Chondrocyte (in vitro differentiated cells): Measurements from ENCODE around the gene ITGB3. TPM values are rescaled to one million over a fixed set of nuclear protein-coding genes. Genes with fewer than 3 reads are reported as not detected.

Source experiments
- DNase-seq: peaks from one replicate; pipeline ENCODE4 v3.0.0; 2021; ENCODE audit warnings: mixed read lengths, low spot score
- H3K27ac Mint-ChIP-seq: one replicate; pipeline ENCODE4 v1.8.0; 2021; ENCODE audit warnings: mild to moderate bottlenecking, moderate library complexity, mixed read lengths; ENCODE audit not compliant: unreplicated experiment
- H3K27me3 Mint-ChIP-seq: 2 replicates; pipeline ENCODE4 v1.8.0; 2021; ENCODE audit warnings: low read depth, mixed read lengths
- H3K36me3 Mint-ChIP-seq: 2 replicates; pipeline ENCODE4 v1.8.0; 2021; ENCODE audit warnings: low read depth, mixed read lengths
- H3K4me1 Mint-ChIP-seq: 2 replicates; pipeline ENCODE4 v1.8.0; 2021; ENCODE audit warnings: low read depth, mild to moderate bottlenecking, mixed read lengths
- H3K4me3 Mint-ChIP-seq: one replicate; pipeline ENCODE4 v1.8.0; 2021; ENCODE audit warnings: mild to moderate bottlenecking, moderate library complexity, mixed read lengths; ENCODE audit not compliant: unreplicated experiment
- H3K9me3 Mint-ChIP-seq: 2 replicates; pipeline ENCODE4 v1.8.0; 2021; ENCODE audit warnings: low read depth, mixed read lengths
- total RNA-seq: library from RNA; stranded (reverse); gene quantifications from 3 replicates; pipeline ENCODE4 v1.2.1, GENCODE V29; 2021
- TF ChIP-seq, protein P1 (sequence below): fragments of 200-600 bp; sonication (generic); IDR thresholded peaks from 2 replicates; pipeline ENCODE4 v1.5.0; 2021; ENCODE audit warnings: antibody characterized with exemption, mild to moderate bottlenecking, moderate library complexity

The ITGB3 gene
- total RNA-seq, 1 donor from 2014 or later: 10.5 TPM

DNA sequence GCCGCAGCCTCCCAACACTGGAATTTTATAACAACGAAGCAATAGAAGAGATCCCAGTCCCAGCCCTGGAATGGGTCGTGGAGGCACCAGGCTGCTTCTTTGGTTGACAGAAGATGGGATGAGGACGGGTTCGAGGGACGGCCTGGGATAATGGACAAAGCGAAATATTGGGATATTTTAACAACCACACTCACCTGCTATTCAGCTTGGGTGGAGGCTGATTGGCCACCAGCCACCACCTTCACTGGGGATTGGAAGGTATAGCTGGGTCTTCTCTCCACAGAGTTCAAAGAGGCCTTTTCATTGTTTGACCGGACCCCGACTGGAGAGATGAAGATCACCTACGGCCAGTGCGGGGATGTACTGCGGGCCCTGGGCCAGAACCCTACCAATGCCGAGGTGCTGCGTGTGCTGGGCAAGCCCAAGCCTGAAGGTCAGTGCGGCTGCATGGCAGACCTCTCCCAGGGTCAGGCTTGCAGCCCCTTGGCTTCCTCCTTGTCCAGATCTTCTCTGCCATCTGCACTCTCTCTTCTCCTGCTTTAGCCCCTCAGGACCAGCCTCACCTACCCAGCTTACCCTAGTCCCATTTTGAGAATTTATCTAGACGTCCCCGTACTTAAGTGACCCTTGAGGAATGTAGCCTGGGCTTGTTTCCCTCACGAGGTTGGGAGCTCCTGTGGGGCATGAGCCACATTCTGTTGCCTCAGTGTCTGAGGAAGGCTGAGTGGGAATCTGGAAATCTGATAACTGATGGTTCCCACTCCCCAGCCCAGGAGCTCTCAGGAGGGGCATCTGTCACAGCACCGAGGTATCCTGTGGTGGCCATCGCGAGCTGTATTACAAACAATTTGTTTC is 33.8 kb upstream of the ITGB3 start:
- peaks cover 5% of the 10 kb centered on the region for H3K9me3 Mint-ChIP-seq
- no peak overlapping the region for H3K4me3 Mint-ChIP-seq
- no peak for DNase-seq

DNA sequence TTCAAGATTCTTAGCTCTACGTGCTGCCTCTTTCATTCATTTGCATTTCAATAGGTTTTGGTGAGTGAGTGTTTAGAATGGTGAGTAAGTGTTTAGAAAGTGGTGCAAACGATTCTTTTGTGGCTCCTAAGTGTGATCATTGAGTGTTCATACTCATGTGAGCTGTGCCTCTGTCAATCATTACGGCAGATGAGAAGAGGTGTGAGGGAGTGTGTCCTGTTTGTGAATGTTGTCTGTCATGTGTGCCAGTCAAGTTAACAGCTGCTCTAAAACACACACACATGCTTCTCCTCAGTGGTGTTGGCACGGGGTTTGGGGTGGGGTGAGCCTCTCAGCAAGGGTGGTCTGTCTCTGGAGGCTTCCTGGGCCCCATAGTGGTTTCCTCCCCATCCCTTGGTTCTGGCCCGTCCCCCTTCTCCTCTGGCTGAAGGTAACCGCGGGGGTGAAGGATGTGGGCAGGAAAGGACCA is 33.1 kb upstream of the ITGB3 start:
- DNase-seq: no peak
- peaks cover 23% of the 10 kb centered on the region for H3K4me1 Mint-ChIP-seq
- H3K27me3 Mint-ChIP-seq: no peaks in the 10 kb centered on the region
- no peaks in the 10 kb centered on the region for H3K36me3 Mint-ChIP-seq
- no peak overlapping the region for H3K27ac Mint-ChIP-seq
- peaks cover 5% of the 10 kb centered on the region for H3K9me3 Mint-ChIP-seq
- no peak overlapping the region for H3K4me3 Mint-ChIP-seq
- TF ChIP-seq, protein P1, sequence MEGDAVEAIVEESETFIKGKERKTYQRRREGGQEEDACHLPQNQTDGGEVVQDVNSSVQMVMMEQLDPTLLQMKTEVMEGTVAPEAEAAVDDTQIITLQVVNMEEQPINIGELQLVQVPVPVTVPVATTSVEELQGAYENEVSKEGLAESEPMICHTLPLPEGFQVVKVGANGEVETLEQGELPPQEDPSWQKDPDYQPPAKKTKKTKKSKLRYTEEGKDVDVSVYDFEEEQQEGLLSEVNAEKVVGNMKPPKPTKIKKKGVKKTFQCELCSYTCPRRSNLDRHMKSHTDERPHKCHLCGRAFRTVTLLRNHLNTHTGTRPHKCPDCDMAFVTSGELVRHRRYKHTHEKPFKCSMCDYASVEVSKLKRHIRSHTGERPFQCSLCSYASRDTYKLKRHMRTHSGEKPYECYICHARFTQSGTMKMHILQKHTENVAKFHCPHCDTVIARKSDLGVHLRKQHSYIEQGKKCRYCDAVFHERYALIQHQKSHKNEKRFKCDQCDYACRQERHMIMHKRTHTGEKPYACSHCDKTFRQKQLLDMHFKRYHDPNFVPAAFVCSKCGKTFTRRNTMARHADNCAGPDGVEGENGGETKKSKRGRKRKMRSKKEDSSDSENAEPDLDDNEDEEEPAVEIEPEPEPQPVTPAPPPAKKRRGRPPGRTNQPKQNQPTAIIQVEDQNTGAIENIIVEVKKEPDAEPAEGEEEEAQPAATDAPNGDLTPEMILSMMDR: no peak

More for the DNA sequence above, 33.8 kb upstream of the ITGB3 start:
- Mint-ChIP-seq H3K36me3 (no peaks in the 10 kb centered on the region), H3K4me1 (peaks cover 15% of the 10 kb centered on the region), H3K27me3 (no peaks in the 10 kb centered on the region), H3K27ac (no peak overlapping the region)
- TF ChIP-seq, protein P1: no peak

DNA sequence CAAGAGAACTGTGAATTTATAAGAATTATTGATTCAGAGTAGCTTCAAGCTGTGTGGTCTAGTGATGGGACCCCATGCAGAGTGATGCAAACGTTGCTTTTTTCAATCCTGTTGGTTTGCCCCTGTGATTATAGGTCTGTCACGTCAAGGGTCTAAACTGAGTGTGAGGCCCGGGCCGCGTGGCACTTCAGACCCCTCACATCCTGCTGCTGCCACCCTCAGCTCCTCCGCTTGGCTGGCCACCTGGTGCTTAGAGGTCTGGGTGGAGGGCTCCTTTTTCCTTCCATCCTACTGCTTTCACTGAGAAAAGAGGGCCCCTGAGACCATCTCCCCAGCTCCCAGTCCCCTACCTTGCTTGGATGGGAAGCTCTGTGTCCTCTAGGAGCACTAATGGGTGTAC is 32.5 kb upstream of the ITGB3 start:
- TF ChIP-seq, protein P1: no peak
- no peak overlapping the region for H3K27ac Mint-ChIP-seq
- H3K36me3 Mint-ChIP-seq: no peaks in the 10 kb centered on the region
- peaks cover 28% of the 10 kb centered on the region for H3K4me1 Mint-ChIP-seq
- H3K27me3 Mint-ChIP-seq: no peaks in the 10 kb centered on the region
- peaks cover 5% of the 10 kb centered on the region for H3K9me3 Mint-ChIP-seq
- no peak for DNase-seq
- no peak overlapping the region for H3K4me3 Mint-ChIP-seq

DNA sequence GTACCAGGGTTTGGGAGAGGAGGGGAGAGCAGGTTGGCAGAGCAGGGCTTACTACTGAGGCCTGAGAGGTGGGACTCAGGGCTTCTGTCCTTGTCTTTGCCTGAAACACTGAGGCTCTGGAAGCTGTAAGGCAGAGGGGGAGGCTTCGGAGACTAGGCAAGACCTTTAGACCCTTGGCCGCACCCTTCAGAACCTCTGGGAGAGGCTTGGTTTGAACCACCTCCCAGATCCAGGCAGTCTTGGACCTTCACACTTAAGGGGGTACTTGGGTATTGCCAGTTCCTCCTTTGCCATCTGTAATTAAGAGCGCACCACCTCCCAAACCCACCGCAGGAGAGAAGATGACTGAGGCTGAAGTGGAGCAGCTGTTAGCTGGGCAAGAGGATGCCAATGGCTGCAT is 31.6 kb upstream of the ITGB3 start:
- Mint-ChIP-seq H3K27me3 (no peaks in the 10 kb centered on the region), H3K36me3 (no peaks in the 10 kb centered on the region), H3K27ac (no peak overlapping the region), H3K9me3 (peaks cover 5% of the 10 kb centered on the region), H3K4me1 (peaks cover 31% of the 10 kb centered on the region), H3K4me3 (no peak overlapping the region)
- TF ChIP-seq, protein P1: no peak
- no peak for DNase-seq

DNA sequence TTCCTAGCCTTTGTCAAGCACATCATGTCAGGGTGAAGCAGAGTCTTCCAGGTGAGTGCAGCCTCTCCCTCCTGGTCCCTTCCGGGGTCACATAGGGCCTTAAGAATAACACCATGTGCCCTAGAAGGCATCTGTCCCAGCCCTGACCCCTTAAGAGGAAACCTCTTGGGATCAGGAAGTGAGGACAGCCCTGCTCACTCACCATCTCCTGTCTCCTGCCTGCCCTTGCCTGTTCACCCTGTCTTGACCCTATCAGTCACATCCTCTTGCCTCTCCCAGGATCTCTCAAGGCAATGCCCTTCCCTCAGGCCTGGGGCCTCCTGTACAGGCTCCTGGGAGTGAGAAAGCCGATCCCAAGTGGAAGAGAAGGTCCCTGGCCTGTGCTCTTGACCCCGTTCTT is 30.6 kb upstream of the ITGB3 start:
- Mint-ChIP-seq H3K4me1 (peaks cover 36% of the 10 kb centered on the region), H3K36me3 (no peaks in the 10 kb centered on the region), H3K27ac (no peak overlapping the region), H3K4me3 (no peak overlapping the region), H3K9me3 (peaks cover 5% of the 10 kb centered on the region), H3K27me3 (no peaks in the 10 kb centered on the region)
- TF ChIP-seq, protein P1: no peak
- no peak for DNase-seq
